ENCODE data around the gene PTX4.
A peak's percentile ranks its signal among the peaks of the same experiment; 100 is the strongest.

PTX4 gene

DNA sequence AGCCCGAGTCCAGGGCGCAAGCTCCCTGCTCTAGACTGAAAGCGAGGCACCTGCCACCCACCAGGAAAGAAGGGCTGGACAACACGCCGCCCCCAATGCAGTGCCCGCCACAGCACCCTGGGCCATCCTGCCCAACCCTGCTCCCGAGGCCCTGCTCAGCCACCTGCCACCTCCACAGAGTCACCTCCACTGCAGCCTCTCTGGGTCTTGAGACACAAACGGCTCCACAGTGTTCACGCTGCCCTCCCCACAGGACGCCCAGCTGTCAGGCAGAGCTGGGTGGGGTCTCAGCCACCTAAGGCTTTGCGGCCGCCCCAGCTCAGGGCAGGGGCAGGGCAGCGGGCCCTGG lies 23.2 kb downstream of the PTX4 start:
- Histone ChIP-seq H3K4me3 (ENCODE audit: extremely low read depth, insufficient read depth, low read length, poor library complexity, severe bottlenecking) (no peak overlapping the region), H3K4me1 (ENCODE audit: control insufficient read depth, insufficient read depth, low read length, poor library complexity, severe bottlenecking) (peaks cover 6% of the 10 kb centered on the region), H3K36me3 (ENCODE audit: control insufficient read depth, insufficient read depth, low read length) (peaks cover 20% of the 10 kb centered on the region), H3K9me3 (ENCODE audit: control insufficient read depth, low read length) (no peaks in the 10 kb centered on the region), H3K27ac (ENCODE audit: low read depth, low read length, severe bottlenecking) (no peak overlapping the region)
- WGBS, 2 experiments (ENCODE audit: insufficient coverage in 2 of 2), result 97 to 99% methylated on average over 9 to 13 of the region's 13 CpGs

DNA sequence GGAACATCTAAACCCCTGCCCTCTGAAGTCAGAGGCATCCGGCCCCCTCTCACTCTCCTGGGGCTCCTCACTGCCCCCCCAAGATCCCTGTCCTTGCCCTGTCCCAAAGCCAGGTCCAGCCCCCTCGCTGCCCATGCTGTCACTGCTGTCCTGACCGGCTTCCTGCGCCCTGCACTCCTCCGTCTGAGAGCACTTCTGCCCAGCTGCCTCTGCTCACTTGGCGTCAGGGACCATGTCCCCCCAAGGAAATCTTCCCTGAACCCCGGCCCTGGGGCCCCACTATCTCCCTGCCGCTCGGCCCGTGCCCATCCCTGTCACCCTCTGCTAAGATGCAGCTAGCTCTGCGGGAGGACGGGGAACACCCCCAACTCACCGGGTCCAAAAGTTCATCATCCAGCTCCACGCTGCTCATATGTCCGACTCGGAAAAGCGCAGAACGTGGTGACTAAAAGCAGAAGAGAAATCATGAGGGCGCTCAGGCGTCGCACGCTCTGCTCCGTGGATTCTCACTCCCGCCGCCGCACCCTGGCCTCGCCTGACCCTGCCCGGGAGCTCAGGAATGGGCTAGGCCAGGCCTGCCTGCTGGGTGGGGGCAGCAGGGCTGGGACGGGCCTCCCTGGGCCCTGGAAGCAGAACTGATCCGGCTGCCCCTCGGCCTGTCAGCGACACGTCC lies 23.7 kb downstream of the PTX4 start:
- 94 to 95% methylated on average over 33 of the region's 33 CpGs for WGBS, 2 experiments (ENCODE audit: insufficient coverage in 2 of 2)

DNA sequence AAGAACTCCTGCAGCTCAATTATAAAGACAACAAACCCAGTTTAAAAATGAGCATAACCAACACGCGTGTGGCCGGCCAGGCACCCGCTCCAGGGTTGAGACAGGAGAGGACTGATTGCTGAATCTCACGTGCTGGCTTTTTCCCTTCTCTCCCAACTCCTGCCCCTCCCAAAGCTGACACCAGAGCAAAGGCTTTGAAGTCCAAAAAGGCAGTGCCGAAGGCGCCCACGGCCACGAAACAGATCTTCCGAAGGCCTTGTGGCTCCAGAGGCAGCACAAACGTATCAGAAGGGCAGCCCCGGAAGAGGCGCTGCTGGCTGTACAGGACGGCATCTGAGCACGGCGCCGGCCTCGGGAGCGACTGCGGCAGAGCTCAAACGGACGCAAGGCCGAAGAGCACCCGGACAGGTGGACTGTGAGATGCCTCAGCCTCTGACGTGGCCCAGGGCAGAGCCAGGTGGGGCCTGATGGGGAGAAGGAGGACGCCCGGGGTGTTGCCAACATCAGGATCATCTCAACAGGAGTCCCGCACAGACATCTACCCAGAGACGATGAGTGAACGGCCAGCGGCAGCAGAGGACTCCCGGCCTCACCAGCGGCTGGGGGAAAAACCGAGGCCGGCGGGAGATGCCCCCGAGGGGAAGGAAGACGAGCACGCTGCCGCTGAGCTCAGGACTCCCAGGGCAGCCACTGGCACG lies 24.4 kb downstream of the PTX4 start:
- Histone ChIP-seq H3K9me3 (ENCODE audit: control insufficient read depth, low read length) (no peaks in the 10 kb centered on the region), H3K36me3 (ENCODE audit: control insufficient read depth, insufficient read depth, low read length) (peaks cover 27% of the 10 kb centered on the region), H3K27ac (ENCODE audit: low read depth, low read length, severe bottlenecking) (no peak overlapping the region), H3K4me3 (ENCODE audit: extremely low read depth, insufficient read depth, low read length, poor library complexity, severe bottlenecking) (no peak overlapping the region), H3K4me1 (ENCODE audit: control insufficient read depth, insufficient read depth, low read length, poor library complexity, severe bottlenecking) (no peaks in the 10 kb centered on the region)
- WGBS, 2 experiments (ENCODE audit: insufficient coverage in 2 of 2), result 96% methylated on average over 39 to 41 of the region's 41 CpGs

More for the DNA sequence above, 23.7 kb downstream of the PTX4 start:
- Histone ChIP-seq H3K4me3 (ENCODE audit: extremely low read depth, insufficient read depth, low read length, poor library complexity, severe bottlenecking) (no peak overlapping the region), H3K4me1 (ENCODE audit: control insufficient read depth, insufficient read depth, low read length, poor library complexity, severe bottlenecking) (peaks cover under 1% of the 10 kb centered on the region), H3K36me3 (ENCODE audit: control insufficient read depth, insufficient read depth, low read length) (peaks cover 26% of the 10 kb centered on the region), H3K27ac (ENCODE audit: low read depth, low read length, severe bottlenecking) (no peak overlapping the region), H3K9me3 (ENCODE audit: control insufficient read depth, low read length) (no peaks in the 10 kb centered on the region)

DNA sequence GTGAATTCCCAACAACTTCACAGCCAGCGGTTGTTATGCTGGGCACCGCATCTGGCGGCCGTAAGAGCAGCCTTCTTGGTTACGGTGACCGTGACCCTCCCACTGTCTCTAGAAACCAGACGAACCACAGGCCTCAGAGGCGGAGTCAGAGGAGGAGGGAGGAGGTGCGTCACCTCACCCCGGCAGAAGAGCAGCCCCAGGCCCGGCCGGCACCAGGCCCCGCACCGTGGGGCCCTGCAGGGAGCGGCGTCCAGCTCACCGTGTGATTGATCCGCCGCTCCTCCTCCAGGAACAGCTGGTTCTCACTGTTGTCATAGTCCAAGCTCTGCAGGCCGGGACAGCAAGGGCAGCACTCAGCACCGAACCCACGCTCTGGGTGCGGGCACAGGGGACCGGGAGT lies 27.6 kb downstream of the PTX4 start:
- Histone ChIP-seq H3K4me1 (ENCODE audit: control insufficient read depth, insufficient read depth, low read length, poor library complexity, severe bottlenecking) (no peaks in the 10 kb centered on the region), H3K36me3 (ENCODE audit: control insufficient read depth, insufficient read depth, low read length) (peaks cover 46% of the 10 kb centered on the region), H3K27ac (ENCODE audit: low read depth, low read length, severe bottlenecking) (peak overlapping the region; percentile 10), H3K9me3 (ENCODE audit: control insufficient read depth, low read length) (no peaks in the 10 kb centered on the region), H3K4me3 (ENCODE audit: extremely low read depth, insufficient read depth, low read length, poor library complexity, severe bottlenecking) (no peak overlapping the region)
- 91 to 95% methylated on average over 23 to 24 of the region's 24 CpGs for WGBS, 2 experiments (ENCODE audit: insufficient coverage in 2 of 2)

DNA sequence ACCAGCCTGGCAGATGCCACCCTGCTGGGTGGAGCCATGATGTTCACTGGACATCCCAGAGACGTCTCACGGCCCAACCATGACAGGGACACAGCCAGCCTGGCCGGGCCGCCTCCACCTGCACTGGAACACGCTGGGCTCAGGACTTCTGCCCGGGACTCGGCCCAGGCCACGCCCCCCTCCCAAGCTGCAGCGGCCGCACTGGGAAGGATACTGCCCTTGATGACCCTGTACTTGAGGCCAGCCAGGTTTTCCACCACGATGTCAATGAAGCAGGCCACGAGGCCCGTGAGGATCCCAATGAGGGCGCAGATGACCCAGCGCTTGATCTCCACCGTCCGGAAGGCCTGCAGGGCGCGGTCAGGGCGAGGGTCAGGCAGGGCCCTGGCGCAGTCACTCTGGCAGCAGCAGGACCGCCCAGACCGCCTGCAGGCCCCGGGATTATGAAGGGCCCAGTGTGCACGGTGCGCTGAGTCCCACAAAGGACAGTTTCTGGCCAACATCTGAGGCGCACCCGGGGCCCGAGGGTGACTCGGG lies 28.1 kb downstream of the PTX4 start:
- 95% methylated on average over 23 to 30 of the region's 30 CpGs for WGBS, 2 experiments (ENCODE audit: insufficient coverage in 2 of 2)
- peaks cover 48% of the 10 kb centered on the region for H3K36me3 ChIP-seq (ENCODE audit: control insufficient read depth, insufficient read depth, low read length)

DNA sequence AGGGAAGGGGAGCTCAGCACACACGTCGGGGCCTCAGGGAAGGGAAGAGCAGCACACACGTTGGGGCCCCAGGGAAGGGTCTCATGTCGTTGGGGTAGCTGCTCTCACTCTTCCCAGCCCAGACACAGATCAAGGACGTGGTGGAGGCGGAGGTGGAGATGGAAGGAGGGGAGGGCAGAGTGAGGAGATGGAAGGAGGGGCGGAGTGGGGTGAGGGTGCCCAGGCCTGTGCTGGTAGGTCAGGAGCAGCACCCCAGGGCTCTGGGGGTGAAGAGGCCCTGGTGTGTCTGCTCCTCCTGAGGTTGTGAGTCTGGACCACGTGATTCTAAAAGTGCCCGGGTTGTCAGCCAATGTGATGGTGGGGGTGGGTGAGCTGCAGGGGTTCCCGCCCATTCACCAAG lies 28.8 kb downstream of the PTX4 start:
- WGBS, 2 experiments (ENCODE audit: insufficient coverage in 2 of 2), result 98 to 100% methylated on average over 3 to 5 of the region's 10 CpGs
- Histone ChIP-seq H3K36me3 (ENCODE audit: control insufficient read depth, insufficient read depth, low read length) (peaks cover 55% of the 10 kb centered on the region), H3K9me3 (ENCODE audit: control insufficient read depth, low read length) (no peaks in the 10 kb centered on the region), H3K4me3 (ENCODE audit: extremely low read depth, insufficient read depth, low read length, poor library complexity, severe bottlenecking) (no peak overlapping the region), H3K27ac (ENCODE audit: low read depth, low read length, severe bottlenecking) (no peak overlapping the region), H3K4me1 (ENCODE audit: control insufficient read depth, insufficient read depth, low read length, poor library complexity, severe bottlenecking) (no peaks in the 10 kb centered on the region)

More for the DNA sequence above, 28.1 kb downstream of the PTX4 start:
- H3K4me3 ChIP-seq (ENCODE audit: extremely low read depth, insufficient read depth, low read length, poor library complexity, severe bottlenecking), result no peak overlapping the region
- no peaks in the 10 kb centered on the region for H3K4me1 ChIP-seq (ENCODE audit: control insufficient read depth, insufficient read depth, low read length, poor library complexity, severe bottlenecking)
- H3K9me3 ChIP-seq (ENCODE audit: control insufficient read depth, low read length), result no peaks in the 10 kb centered on the region
- no peak overlapping the region for H3K27ac ChIP-seq (ENCODE audit: low read depth, low read length, severe bottlenecking)

DNA sequence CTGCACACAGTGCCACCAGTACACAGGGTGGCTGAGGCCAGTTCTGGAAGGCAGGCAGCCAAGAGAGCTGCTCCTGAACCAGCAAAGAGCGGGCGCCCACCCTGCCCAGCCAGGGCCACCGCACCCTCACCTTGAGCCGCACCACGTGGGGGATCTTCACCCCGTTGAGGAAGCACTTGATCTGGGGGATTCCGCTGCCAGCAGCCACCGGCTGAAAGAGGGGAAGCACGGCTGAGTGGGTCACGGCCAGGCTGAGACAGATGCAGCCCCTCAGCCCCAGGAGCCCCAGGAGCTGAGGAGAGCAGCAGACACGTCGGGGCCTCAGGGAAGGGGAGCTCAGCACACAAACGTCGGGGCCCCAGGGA lies 29.8 kb downstream of the PTX4 start:
- 92 to 94% methylated on average over 11 to 14 of the region's 14 CpGs for WGBS, 2 experiments (ENCODE audit: insufficient coverage in 2 of 2)
- peaks cover 59% of the 10 kb centered on the region for H3K36me3 ChIP-seq (ENCODE audit: control insufficient read depth, insufficient read depth, low read length)
- no peak overlapping the region for H3K27ac ChIP-seq (ENCODE audit: low read depth, low read length, severe bottlenecking)
- H3K9me3 ChIP-seq (ENCODE audit: control insufficient read depth, low read length), result no peaks in the 10 kb centered on the region
- no peak overlapping the region for H3K4me3 ChIP-seq (ENCODE audit: extremely low read depth, insufficient read depth, low read length, poor library complexity, severe bottlenecking)
- H3K4me1 ChIP-seq (ENCODE audit: control insufficient read depth, insufficient read depth, low read length, poor library complexity, severe bottlenecking), result no peaks in the 10 kb centered on the region

DNA sequence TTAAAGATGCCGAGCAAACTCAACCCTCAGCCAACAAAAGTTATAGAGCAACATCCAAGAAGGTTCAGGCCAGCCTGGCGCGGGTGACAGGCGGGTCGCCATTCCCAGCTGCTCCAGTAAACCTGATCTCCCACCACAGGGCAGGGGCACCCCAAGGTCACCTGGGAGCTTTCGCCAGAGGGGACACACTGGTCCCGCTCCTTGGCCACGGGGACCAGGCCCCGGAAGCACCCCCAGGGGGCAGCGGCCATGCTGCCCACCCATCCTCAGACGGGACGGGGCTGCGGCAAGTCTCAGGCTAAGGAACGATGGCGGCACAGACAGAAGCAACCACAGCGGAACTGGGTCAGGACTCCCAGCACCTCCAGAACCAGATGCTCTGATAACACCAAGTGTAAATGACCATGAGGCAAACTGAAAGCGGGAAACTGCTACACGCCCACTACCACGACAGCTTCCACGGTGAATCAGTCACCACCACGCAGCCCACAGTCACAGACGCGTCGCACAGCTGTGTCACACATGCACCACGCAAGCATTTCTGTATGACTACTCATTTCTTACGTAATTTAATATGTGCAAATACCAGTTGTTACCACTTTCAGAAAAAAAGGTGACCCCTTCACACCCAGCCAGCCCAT lies 30.3 kb downstream of the PTX4 start:
- 96 to 97% methylated on average over 25 of the region's 26 CpGs for WGBS, 2 experiments (ENCODE audit: insufficient coverage in 2 of 2)
- H3K36me3 ChIP-seq (ENCODE audit: control insufficient read depth, insufficient read depth, low read length), result peaks cover 61% of the 10 kb centered on the region

DNA sequence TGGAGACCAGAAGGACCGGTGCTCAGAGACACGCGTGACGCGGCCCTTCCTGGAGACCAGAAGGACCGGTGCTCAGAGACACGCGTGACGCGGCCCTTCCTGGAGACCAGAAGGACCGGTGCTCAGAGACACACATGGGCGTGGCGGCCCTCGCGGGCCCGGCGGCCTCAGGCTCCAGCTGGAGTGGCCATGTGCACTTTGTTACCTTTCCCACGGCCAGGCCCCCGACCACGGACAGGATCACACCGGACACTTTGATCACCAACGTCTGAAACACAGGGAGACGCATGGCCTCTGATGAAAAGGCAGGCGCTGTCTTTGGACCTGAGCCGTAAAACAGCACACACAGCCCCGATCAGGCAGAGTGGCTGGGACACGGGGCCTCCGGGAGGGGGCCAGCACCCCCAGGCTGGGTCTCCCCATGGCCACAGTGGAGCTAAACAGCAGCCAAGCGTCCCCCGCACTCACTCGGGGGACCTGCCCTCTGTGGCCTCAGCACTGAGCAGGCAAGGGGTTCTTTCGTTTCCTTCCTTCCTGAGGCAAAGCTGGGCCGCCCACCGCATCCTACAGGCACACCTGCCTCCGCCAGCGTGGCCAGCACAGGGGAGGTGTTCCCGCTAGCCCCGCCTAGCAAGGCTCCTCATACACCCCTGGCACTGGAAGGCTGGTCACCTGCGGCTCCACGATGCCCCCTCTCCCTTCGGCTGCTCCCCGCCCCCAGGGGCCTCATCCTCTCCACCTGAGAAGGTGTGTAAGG lies 31.1 kb downstream of the PTX4 start:
- H3K36me3 ChIP-seq (ENCODE audit: control insufficient read depth, insufficient read depth, low read length), result peaks cover 63% of the 10 kb centered on the region
- no peaks in the 10 kb centered on the region for H3K9me3 ChIP-seq (ENCODE audit: control insufficient read depth, low read length)
- H3K27ac ChIP-seq (ENCODE audit: low read depth, low read length, severe bottlenecking), result no peak overlapping the region
- H3K4me1 ChIP-seq (ENCODE audit: control insufficient read depth, insufficient read depth, low read length, poor library complexity, severe bottlenecking), result no peaks in the 10 kb centered on the region
- H3K4me3 ChIP-seq (ENCODE audit: extremely low read depth, insufficient read depth, low read length, poor library complexity, severe bottlenecking), result no peak overlapping the region
- 95 to 97% methylated on average over 24 to 33 of the region's 42 CpGs for whole genome bisulfite sequencing, 2 experiments (ENCODE audit: insufficient coverage in 2 of 2)

More for the DNA sequence above, 30.3 kb downstream of the PTX4 start:
- H3K4me3 ChIP-seq (ENCODE audit: extremely low read depth, insufficient read depth, low read length, poor library complexity, severe bottlenecking), result no peak overlapping the region
- no peaks in the 10 kb centered on the region for H3K4me1 ChIP-seq (ENCODE audit: control insufficient read depth, insufficient read depth, low read length, poor library complexity, severe bottlenecking)
- H3K9me3 ChIP-seq (ENCODE audit: control insufficient read depth, low read length), result no peaks in the 10 kb centered on the region
- H3K27ac ChIP-seq (ENCODE audit: low read depth, low read length, severe bottlenecking), result no peak overlapping the region

DNA sequence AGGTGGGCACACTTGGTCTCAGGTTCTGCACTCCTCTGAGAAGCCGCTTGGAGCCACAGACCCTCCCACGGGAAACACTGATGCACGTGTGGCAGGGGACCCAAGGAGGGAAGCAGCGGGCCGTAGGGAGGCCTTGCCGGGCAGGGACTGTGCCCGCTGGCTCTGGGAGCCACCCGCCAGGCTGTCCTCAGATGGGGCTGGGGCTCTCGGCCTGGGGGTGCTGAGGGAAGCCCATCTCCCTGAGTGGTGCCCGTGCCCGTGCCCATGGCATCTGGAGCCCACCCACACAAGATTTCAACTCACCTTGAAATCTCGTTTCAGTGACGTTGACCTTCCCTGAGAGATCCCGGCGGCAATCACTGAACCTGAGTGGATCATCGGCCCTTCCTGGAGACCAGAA lies 31.8 kb downstream of the PTX4 start:
- 96 to 97% methylated on average over 15 to 16 of the region's 16 CpGs for WGBS, 2 experiments (ENCODE audit: insufficient coverage in 2 of 2)
- H3K36me3 ChIP-seq (ENCODE audit: control insufficient read depth, insufficient read depth, low read length), result peaks cover 69% of the 10 kb centered on the region
- no peak overlapping the region for H3K27ac ChIP-seq (ENCODE audit: low read depth, low read length, severe bottlenecking)
- H3K4me1 ChIP-seq (ENCODE audit: control insufficient read depth, insufficient read depth, low read length, poor library complexity, severe bottlenecking), result no peaks in the 10 kb centered on the region
- no peak overlapping the region for H3K4me3 ChIP-seq (ENCODE audit: extremely low read depth, insufficient read depth, low read length, poor library complexity, severe bottlenecking)
- H3K9me3 ChIP-seq (ENCODE audit: control insufficient read depth, low read length), result no peaks in the 10 kb centered on the region

Measured in mesodermal cell (in vitro differentiated cells).